Measurements from ENCODE around the gene RNASET2. TPM values are rescaled to one million over a fixed set of nuclear protein-coding genes. Genes with fewer than 3 reads are reported as not detected.

RNASET2 gene
- polyA plus RNA-seq, 1 donor from 2014 or later: 73.9 TPM

DNA sequence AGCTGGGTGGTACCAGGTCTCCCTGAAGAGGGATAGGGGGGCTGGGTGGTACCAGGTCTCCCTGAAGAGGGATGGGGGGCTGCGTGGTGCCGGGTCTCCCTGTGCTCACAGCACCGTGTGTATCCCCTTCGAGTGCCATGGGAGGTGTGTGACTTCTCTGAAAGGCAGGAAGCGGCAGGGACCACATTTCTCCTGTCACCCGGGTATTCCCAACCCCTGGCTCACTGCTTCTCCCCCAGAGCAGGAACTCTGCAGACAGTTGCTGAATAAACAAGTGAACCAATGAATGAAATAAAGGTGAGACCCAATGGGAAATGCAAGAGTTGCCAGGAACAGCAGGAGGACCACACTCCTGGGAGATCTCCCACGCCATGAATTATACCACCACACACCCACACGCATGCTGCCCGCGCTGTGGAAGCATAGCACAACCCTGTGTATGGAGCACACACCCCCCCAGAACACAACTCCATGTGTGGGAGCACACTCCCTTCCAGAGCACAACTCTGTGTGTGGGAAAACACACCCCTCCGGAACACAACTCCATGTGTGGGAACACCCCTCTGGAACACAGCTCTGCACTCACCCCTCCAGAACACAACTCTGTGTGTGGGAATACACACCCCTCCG lies 50.7 kb downstream of the RNASET2 start:
- no peak overlapping the region for H3K9ac ChIP-seq (ENCODE audit: low read length)
- TF ChIP-seq, protein P1, sequence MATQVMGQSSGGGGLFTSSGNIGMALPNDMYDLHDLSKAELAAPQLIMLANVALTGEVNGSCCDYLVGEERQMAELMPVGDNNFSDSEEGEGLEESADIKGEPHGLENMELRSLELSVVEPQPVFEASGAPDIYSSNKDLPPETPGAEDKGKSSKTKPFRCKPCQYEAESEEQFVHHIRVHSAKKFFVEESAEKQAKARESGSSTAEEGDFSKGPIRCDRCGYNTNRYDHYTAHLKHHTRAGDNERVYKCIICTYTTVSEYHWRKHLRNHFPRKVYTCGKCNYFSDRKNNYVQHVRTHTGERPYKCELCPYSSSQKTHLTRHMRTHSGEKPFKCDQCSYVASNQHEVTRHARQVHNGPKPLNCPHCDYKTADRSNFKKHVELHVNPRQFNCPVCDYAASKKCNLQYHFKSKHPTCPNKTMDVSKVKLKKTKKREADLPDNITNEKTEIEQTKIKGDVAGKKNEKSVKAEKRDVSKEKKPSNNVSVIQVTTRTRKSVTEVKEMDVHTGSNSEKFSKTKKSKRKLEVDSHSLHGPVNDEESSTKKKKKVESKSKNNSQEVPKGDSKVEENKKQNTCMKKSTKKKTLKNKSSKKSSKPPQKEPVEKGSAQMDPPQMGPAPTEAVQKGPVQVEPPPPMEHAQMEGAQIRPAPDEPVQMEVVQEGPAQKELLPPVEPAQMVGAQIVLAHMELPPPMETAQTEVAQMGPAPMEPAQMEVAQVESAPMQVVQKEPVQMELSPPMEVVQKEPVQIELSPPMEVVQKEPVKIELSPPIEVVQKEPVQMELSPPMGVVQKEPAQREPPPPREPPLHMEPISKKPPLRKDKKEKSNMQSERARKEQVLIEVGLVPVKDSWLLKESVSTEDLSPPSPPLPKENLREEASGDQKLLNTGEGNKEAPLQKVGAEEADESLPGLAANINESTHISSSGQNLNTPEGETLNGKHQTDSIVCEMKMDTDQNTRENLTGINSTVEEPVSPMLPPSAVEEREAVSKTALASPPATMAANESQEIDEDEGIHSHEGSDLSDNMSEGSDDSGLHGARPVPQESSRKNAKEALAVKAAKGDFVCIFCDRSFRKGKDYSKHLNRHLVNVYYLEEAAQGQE (IDR thresholded peaks at IDR 0.05; ENCODE audit: borderline replicate concordance): no peak
- TF ChIP-seq RAD21 (conservative IDR thresholded peaks at IDR 0.05) (no peak), EZH2 (IDR thresholded peaks at IDR 0.05; ENCODE audit: borderline replicate concordance, insufficient read depth, low read length, poor library complexity, severe bottlenecking) (no peak), SMC3 (conservative IDR thresholded peaks at IDR 0.05; ENCODE audit: poor library complexity) (no peak), EP300 (conservative IDR thresholded peaks at IDR 0.05; ENCODE audit: poor library complexity, severe bottlenecking) (no peak), TAF1 (IDR thresholded peaks at IDR 0.05; ENCODE audit: low read depth) (no peak), MXI1 (conservative IDR thresholded peaks at IDR 0.05; ENCODE audit: poor library complexity, severe bottlenecking) (no peak), POLR2AphosphoS5 (IDR thresholded peaks at IDR 0.05) (no peak)
- TF ChIP-seq, protein P2, sequence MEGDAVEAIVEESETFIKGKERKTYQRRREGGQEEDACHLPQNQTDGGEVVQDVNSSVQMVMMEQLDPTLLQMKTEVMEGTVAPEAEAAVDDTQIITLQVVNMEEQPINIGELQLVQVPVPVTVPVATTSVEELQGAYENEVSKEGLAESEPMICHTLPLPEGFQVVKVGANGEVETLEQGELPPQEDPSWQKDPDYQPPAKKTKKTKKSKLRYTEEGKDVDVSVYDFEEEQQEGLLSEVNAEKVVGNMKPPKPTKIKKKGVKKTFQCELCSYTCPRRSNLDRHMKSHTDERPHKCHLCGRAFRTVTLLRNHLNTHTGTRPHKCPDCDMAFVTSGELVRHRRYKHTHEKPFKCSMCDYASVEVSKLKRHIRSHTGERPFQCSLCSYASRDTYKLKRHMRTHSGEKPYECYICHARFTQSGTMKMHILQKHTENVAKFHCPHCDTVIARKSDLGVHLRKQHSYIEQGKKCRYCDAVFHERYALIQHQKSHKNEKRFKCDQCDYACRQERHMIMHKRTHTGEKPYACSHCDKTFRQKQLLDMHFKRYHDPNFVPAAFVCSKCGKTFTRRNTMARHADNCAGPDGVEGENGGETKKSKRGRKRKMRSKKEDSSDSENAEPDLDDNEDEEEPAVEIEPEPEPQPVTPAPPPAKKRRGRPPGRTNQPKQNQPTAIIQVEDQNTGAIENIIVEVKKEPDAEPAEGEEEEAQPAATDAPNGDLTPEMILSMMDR (IDR thresholded peaks at IDR 0.05; ENCODE audit: poor library complexity, severe bottlenecking): no peak
- no peaks in the 10 kb centered on the region for H3K9me2 ChIP-seq (ENCODE audit: insufficient read depth, low read length)
- no peak overlapping the region for H3K4me2 ChIP-seq (ENCODE audit: low read length)
- no peaks in the 10 kb centered on the region for H3F3A ChIP-seq (ENCODE audit: insufficient read depth, low read length, poor library complexity, severe bottlenecking)
- no peaks in the 10 kb centered on the region for H4K20me1 ChIP-seq (ENCODE audit: insufficient read depth)
- H3K9me3 ChIP-seq (ENCODE audit: low read length): no peaks in the 10 kb centered on the region
- H3K27ac ChIP-seq (ENCODE audit: low read length): peak overlapping the region; percentile 37
- no peaks in the 10 kb centered on the region for H3K27me3 ChIP-seq (ENCODE audit: insufficient read depth, low read depth, low read length)
- H3K79me2 ChIP-seq (replicated peaks; ENCODE audit: insufficient read depth, low read length): no peaks in the 10 kb centered on the region
- no peak overlapping the region for H2AFZ ChIP-seq (ENCODE audit: low read depth, low read length)
- no peaks in the 10 kb centered on the region for H3K36me3 ChIP-seq (ENCODE audit: insufficient read depth, low read length)
- H3K4me3 ChIP-seq (ENCODE audit: low read length): no peak overlapping the region

DNA sequence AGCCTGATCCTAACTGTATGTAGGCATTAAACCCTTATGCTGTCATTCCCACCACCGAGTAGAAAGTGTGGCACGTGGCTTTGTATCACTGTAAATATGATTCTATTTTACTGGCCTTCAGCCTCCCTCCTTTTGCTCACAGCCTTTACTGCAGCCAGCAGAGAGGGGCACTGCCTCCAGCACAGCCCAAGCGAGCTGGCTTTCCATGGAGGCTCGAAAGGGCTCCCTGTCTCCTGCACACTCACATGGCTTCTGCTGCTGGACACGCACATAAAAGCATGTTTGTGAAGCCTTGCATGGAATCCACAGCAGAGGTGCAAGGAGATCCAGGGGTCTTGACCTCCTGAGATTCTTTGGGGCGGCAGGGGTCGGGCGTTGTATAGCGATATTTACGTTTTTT lies 51.3 kb downstream of the RNASET2 start:
- H3K27ac ChIP-seq (ENCODE audit: low read length): peak overlapping the region; percentile 37
- no peak overlapping the region for H3K9ac ChIP-seq (ENCODE audit: low read length)
- H2AFZ ChIP-seq (ENCODE audit: low read depth, low read length): no peak overlapping the region
- no peaks in the 10 kb centered on the region for H3K9me3 ChIP-seq (ENCODE audit: low read length)
- H3K36me3 ChIP-seq (ENCODE audit: insufficient read depth, low read length): no peaks in the 10 kb centered on the region
- H4K20me1 ChIP-seq (ENCODE audit: insufficient read depth): no peaks in the 10 kb centered on the region
- TF ChIP-seq EZH2 (IDR thresholded peaks at IDR 0.05; ENCODE audit: borderline replicate concordance, insufficient read depth, low read length, poor library complexity, severe bottlenecking) (no peak), RAD21 (conservative IDR thresholded peaks at IDR 0.05) (no peak), EP300 (conservative IDR thresholded peaks at IDR 0.05; ENCODE audit: poor library complexity, severe bottlenecking) (no peak), POLR2AphosphoS5 (IDR thresholded peaks at IDR 0.05) (no peak), SMC3 (conservative IDR thresholded peaks at IDR 0.05; ENCODE audit: poor library complexity) (no peak), MXI1 (conservative IDR thresholded peaks at IDR 0.05; ENCODE audit: poor library complexity, severe bottlenecking) (no peak), TAF1 (IDR thresholded peaks at IDR 0.05; ENCODE audit: low read depth) (no peak)
- TF ChIP-seq, protein P2 (IDR thresholded peaks at IDR 0.05; ENCODE audit: poor library complexity, severe bottlenecking): no peak
- TF ChIP-seq, protein P1 (IDR thresholded peaks at IDR 0.05; ENCODE audit: borderline replicate concordance): no peak
- no peaks in the 10 kb centered on the region for H3K79me2 ChIP-seq (replicated peaks; ENCODE audit: insufficient read depth, low read length)
- no peak overlapping the region for H3K4me2 ChIP-seq (ENCODE audit: low read length)
- H3K27me3 ChIP-seq (ENCODE audit: insufficient read depth, low read depth, low read length): no peaks in the 10 kb centered on the region
- peak overlapping the region; percentile 24 for H3K4me3 ChIP-seq (ENCODE audit: low read length)
- H3K9me2 ChIP-seq (ENCODE audit: insufficient read depth, low read length): no peaks in the 10 kb centered on the region
- no peaks in the 10 kb centered on the region for H3F3A ChIP-seq (ENCODE audit: insufficient read depth, low read length, poor library complexity, severe bottlenecking)

All from neural cell (in vitro differentiated cells).